HS-27A (cell line): Measurements from ENCODE around the gene SH3BP2.

Experiments used
- DNase-seq: peaks from one replicate; pipeline ENCODE4 v3.0.0-alpha.2; 2012; ENCODE audit warnings: low read depth, missing footprints

Gene SH3BP2

GRCh38 chr4:2819244-2820215 lies 26.6 kb downstream of the SH3BP2 start:
- DNase-seq: no peak

- no peak for DNase-seq
Observed at GRCh38 chr4:2820216-2820982, 27.5 kb downstream of the SH3BP2 start.

GRCh38 chr4:2822461-2823300 lies 29.8 kb downstream of the SH3BP2 start:
- DNase-seq: no peak

GRCh38 chr4:2823301-2823670 lies 30.4 kb downstream of the SH3BP2 start:
- DNase-seq: no peak

DNA sequence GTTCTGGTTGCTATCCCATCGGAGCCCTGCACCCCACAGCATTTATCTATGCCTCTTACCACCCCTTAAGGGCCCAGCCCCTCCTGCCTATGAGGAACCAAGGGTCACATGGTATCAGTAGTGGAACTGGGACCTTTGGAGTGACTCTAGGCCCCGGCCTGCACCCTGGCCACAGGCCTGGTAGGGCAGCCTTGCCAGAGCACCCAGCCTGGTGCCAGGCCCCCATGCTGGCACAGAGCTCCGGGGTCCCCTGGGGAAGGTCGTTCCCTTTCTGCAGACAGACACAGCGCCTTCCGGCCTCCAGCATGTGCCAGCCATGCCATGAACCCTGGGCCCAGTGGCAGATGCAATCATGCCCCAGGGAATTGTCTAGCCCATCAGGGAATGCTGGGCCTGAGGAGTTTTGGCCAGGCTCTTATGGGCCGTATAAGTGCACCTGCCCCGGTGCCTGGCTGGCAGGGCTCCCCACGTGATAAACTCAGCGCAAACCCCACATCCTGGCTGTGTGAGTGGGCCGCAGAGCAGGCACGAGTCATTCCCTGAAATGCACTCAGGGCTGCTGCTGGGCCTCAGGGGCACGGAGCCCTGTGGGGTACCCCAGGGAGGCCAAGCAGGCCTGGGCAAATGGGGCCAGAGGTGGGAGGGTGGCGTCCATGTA lies 30.9 kb downstream of the SH3BP2 start:
- no peak for DNase-seq

DNA sequence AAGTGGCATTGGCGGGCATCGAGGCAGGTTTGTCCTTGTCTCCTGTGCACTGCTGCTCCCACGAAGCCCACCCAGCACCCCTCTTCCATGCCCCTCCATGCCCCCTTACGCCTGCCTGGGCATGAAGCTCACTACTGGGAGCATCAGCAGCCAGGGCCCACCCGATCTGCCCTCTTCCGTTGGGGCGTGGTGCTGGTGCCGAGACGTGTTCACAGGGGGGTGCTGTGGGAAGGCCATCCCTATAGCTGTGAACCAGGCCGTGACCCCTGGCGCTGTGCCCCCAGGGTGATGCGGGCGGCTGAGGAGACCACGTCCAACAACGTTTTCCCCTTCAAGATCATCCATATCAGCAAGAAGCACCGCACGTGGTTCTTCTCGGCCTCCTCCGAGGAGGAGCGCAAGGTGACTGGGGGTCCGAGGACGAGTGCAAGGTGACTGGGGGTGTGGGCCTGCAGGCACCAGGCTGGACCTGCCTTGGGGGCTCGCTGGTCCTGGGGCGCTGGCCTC lies 31.5 kb downstream of the SH3BP2 start:
- no peak for DNase-seq

DNA sequence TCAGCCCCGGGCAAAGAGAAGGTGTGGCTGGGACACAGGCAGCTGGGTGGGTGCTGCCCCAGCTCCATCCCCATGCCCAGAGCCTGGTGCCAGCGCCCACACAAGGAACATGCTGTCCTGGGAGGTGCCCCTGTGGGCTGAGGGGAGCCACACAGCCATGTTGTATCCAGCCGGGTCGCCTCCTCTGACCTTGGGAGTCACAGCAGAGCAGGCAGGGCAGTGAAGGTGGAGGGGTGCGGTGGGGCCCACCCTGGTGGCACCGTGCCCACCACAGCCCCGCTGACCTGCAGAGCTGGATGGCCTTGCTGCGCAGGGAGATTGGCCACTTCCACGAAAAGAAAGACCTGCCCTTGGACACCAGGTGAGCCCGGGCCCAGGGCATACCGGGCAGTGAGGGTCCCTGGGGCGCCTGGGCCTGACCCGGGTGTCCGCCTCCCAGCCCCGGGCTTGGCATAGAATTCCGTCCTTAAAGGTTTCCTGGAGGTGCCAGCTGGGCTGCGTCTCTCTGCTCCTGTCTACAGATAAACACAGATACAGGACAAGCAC lies 32.0 kb downstream of the SH3BP2 start:
- no peak for DNase-seq

DNA sequence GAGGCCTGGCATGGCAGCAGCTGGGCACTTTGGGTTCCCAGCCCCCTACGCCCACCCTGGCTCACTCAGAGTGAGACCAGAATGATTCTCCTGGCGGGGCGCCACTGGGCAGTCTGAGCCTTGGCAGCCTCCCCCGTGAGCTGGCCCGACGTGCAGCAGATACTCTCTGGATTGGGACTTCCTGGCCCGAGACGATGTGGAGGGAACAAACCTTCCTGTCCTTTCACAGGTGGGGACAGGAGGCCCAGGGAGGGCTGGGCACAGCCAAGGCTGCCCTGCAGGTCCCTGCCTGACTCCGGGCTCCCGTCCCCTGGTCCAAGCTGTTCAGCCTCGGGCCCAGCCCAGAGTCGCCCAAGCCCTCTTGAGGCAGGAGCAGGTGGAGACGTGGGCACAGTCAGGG lies 32.9 kb downstream of the SH3BP2 start:
- DNase-seq: no peak

DNA sequence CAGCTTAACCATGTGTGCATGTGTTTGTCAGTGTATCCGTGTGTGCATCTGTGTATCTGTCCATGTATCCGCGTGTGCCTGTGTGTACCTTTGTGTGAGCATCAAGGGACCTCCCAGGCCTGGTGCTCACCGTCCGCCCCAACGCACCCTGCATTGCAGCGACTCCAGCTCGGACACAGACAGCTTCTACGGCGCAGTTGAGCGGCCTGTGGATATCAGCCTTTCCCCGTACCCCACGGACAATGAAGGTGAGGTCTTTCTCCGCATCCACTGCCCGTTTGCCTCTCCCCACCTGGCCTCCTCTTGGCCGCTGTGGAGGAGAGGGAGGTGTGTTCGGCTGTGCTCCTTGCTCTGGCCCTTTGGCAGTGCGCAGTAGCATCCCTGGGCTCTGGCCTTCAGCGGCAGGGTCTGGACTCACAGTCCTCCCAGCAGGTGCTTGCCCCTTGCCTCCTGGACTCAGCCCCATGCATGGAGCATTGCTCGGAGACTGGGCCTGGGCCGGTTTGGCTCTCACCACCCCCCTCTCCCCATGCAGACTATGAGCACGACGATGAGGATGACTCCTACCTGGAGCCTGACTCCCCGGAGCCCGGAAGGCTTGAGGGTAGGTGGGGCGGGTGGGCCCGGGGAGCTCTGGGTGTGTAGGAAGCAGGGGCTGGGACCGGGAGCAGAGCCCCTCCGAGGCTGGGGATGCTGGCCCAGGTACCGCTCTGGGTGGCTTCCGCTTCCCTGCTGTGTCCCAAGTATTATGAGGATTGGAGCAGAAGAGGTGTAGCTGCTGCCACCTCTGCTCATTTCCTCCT lies 34.4 kb downstream of the SH3BP2 start:
- DNase-seq: no peak

GRCh38 chr4:2827874-2828751 lies 35.2 kb downstream of the SH3BP2 start:
- DNase-seq: no peak

DNA sequence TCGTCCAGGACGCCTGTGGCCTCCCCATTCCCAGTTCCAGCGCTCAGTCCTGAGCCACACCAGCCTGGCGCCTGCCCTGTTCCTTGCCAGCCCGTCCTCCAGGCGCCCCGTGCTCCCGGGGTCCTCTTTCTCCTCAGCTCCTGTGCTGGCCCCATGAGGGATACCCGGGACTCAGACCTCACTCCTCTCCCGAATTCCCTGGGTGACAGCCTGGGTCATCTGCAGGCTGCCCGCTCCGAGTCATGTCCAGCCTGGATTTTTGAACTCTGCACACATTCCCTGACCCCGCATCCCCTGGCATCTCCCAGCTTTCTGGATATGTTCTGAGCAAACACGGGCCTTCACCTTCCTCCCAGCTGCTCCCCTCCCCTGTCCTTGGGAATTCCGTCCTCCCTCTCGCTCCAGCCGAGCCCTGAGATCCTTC lies 35.9 kb downstream of the SH3BP2 start:
- no peak for DNase-seq

DNA sequence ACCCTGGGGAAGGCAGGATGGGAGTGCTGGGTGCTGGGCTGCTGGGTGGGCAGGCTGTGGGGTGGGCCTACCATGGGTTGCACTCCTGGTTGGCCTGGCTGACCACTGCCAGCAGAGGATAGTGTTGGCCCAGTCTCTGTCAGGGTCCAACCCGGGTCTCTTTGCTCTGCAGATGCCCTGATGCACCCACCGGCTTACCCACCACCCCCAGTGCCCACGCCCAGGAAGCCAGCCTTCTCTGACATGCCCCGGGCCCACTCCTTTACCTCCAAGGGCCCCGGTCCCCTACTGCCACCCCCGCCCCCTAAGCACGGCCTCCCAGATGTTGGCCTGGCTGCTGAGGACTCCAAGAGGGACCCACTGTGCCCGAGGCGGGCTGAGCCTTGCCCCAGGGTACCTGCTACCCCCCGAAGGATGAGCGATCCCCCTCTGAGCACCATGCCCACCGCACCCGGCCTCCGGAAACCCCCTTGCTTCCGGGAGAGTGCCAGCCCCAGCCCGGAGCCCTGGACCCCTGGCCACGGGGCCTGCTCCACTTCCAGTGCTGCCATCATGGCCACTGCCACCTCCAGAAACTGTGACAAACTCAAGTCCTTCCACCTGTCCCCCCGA lies 36.5 kb downstream of the SH3BP2 start:
- no peak for DNase-seq

- no peak for DNase-seq
Observed at GRCh38 chr4:2829933-2830451, 37.1 kb downstream of the SH3BP2 start.

- no peak for DNase-seq
Observed at GRCh38 chr4:2830632-2831610, 38.0 kb downstream of the SH3BP2 start.

- no peak for DNase-seq
Observed at GRCh38 chr4:2831611-2832308, 38.9 kb downstream of the SH3BP2 start.

DNA sequence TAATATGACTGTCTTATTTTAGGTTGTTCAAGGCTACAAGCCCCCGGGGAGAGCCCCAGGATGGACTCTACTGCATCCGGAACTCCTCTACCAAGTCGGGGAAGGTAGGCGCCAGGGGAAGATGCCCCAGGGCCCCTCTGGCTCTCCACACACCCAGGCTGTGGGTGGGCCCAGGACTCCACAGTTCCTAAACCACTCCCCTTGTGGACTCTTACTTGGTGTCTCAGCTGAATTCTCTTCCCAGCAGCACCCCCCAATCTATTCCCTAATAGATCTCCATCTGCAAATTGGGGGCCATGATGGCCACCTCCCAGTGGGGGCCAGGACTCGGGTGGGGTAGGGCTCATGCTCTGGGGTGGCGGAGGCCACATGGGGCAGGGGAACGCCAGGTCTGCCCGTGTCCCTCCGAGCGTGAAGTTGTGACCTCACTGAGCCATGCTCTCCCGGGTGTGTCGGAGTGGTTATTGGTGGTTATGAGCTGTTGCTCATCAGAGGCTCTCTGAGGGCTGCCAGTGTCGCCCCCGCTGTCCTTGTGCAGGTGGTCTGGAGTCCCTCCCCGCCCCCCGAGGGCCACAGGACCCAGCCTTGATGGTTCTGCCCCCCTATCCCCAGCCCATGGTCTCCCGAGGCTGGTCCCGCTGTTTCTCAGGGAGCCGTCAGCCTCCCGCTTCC lies 39.6 kb downstream of the SH3BP2 start:
- no peak for DNase-seq
